WTC11 (cell line): ENCODE results near the gene FAM168B.

Experiments used
- CREM ChIP-seq: sonication (generic); formaldehyde crosslinking; IDR thresholded peaks from 2 replicates; pipeline ENCODE4 v1.8.1; 2022; ENCODE audit warnings: mild to moderate bottlenecking, missing genetic modification reagents, moderate library complexity
- CTCF ChIP-seq: fragments of 200-600 bp; IDR thresholded peaks from 2 replicates; pipeline ENCODE4 v1.8.0; 2022; ENCODE audit warnings: antibody characterized with exemption
- EMX1 ChIP-seq: fragments of 250-450 bp; sonication (Bioruptor Pico); IDR thresholded peaks from 2 replicates; pipeline ENCODE4 v1.8.0; 2021; ENCODE audit warnings: mild to moderate bottlenecking

GRCh38 chr2:131009713-131010475 lies 83.4 kb downstream of the FAM168B start:
- no peak for TF ChIP-seq EMX1
- no peak for TF ChIP-seq CREM (CRISPR knock-in tag)
- no peak for TF ChIP-seq CTCF
